ENCODE data around the gene ERVMER34-1. TPM values are rescaled to one million over a fixed set of nuclear protein-coding genes. Genes with fewer than 3 reads are reported as not detected.

The ERVMER34-1 gene
- total RNA-seq, 1 experiment from 2014 or later, result 85.6 TPM

- no peak overlapping the region for H3K4me3 Mint-ChIP-seq (ENCODE audit: unreplicated experiment)
- no peak overlapping the region for H3K27ac Mint-ChIP-seq (ENCODE audit: unreplicated experiment)
- intact Hi-C loops (cut with micrococcal nuclease; ENCODE audit: unreplicated experiment), result no loop called here
Observed at GRCh38 chr4:52715914-52716313, 35.3 kb downstream of the ERVMER34-1 start.

GRCh38 chr4:52715255-52715897 lies 35.8 kb downstream of the ERVMER34-1 start:
- no peak overlapping the region for H3K27ac Mint-ChIP-seq (ENCODE audit: unreplicated experiment)
- Histone ChIP-seq H3K9me3 (no peaks in the 10 kb centered on the region), H3K4me1 (peaks cover 11% of the 10 kb centered on the region), H3K36me3 (ENCODE audit: control insufficient read depth, insufficient read depth, low read length) (peaks cover 2% of the 10 kb centered on the region), H3K4me3 (ENCODE audit: low read depth, low read length) (no peak overlapping the region), H3K27me3 (replicated peaks; ENCODE audit: control insufficient read depth, insufficient read depth, low read length) (no peaks in the 10 kb centered on the region)
- TF ChIP-seq CTCF (IDR thresholded peaks at IDR 0.05; ENCODE audit: insufficient read depth in 1 of 2, low read depth in 1 of 2, low read length in 1 of 2, severe bottlenecking in 1 of 2, unreplicated experiment in 1 of 2), result no peak
- H3K4me3 Mint-ChIP-seq (ENCODE audit: unreplicated experiment), result no peak overlapping the region
- H3K9me3 Mint-ChIP-seq (ENCODE audit: unreplicated experiment), result no peaks in the 10 kb centered on the region
- peaks cover 60% of the 10 kb centered on the region for H3K36me3 Mint-ChIP-seq (ENCODE audit: insufficient read depth, unreplicated experiment)
- POLR2A ChIA-PET, result no interaction called here
- peaks cover 12% of the 10 kb centered on the region for H3K4me1 Mint-ChIP-seq (ENCODE audit: low read depth, unreplicated experiment)
- DNase-seq, result no peak
- intact Hi-C loops (cut with micrococcal nuclease; ENCODE audit: unreplicated experiment), result no loop called here
- no TSS peak for BruUV-seq (replicated peaks)
- CTCF ChIA-PET, result no interaction called here
- H3K27me3 Mint-ChIP-seq (ENCODE audit: insufficient read depth, unreplicated experiment), result no peaks in the 10 kb centered on the region

More at GRCh38 chr4:52715914-52716313, 35.3 kb downstream of the ERVMER34-1 start:
- ChIA-PET POLR2A (no interaction called here), CTCF (no interaction called here)
- no peaks in the 10 kb centered on the region for H3K9me3 Mint-ChIP-seq (ENCODE audit: unreplicated experiment)
- H3K36me3 Mint-ChIP-seq (ENCODE audit: insufficient read depth, unreplicated experiment), result peaks cover 62% of the 10 kb centered on the region
- H3K27me3 Mint-ChIP-seq (ENCODE audit: insufficient read depth, unreplicated experiment), result no peaks in the 10 kb centered on the region
- peaks cover 11% of the 10 kb centered on the region for H3K4me1 ChIP-seq
- no TSS peak for BruUV-seq (replicated peaks)
- peaks cover 9% of the 10 kb centered on the region for H3K4me1 Mint-ChIP-seq (ENCODE audit: low read depth, unreplicated experiment)
- no peak overlapping the region for H3K4me3 ChIP-seq (ENCODE audit: low read depth, low read length)
- DNase-seq, result no peak
- H3K9me3 ChIP-seq, result no peaks in the 10 kb centered on the region
- no peaks in the 10 kb centered on the region for H3K27me3 ChIP-seq (replicated peaks; ENCODE audit: control insufficient read depth, insufficient read depth, low read length)
- no peak for TF ChIP-seq CTCF (IDR thresholded peaks at IDR 0.05; ENCODE audit: insufficient read depth in 1 of 2, low read depth in 1 of 2, low read length in 1 of 2, severe bottlenecking in 1 of 2, unreplicated experiment in 1 of 2)
- peaks cover 2% of the 10 kb centered on the region for H3K36me3 ChIP-seq (ENCODE audit: control insufficient read depth, insufficient read depth, low read length)

GRCh38 chr4:52714597-52715254 lies 36.5 kb downstream of the ERVMER34-1 start:
- no peaks in the 10 kb centered on the region for H3K27me3 ChIP-seq (replicated peaks; ENCODE audit: control insufficient read depth, insufficient read depth, low read length)
- no peaks in the 10 kb centered on the region for H3K9me3 ChIP-seq
- Mint-ChIP-seq H3K27ac (ENCODE audit: unreplicated experiment) (peak overlapping the region; percentile 93), H3K4me1 (ENCODE audit: low read depth, unreplicated experiment) (peaks cover 12% of the 10 kb centered on the region), H3K27me3 (ENCODE audit: insufficient read depth, unreplicated experiment) (no peaks in the 10 kb centered on the region), H3K36me3 (ENCODE audit: insufficient read depth, unreplicated experiment) (peaks cover 54% of the 10 kb centered on the region), H3K4me3 (ENCODE audit: unreplicated experiment) (peak overlapping the region; percentile 88), H3K9me3 (ENCODE audit: unreplicated experiment) (no peaks in the 10 kb centered on the region)
- ChIA-PET POLR2A (no interaction called here), CTCF (no interaction called here)
- H3K4me3 ChIP-seq (ENCODE audit: low read depth, low read length), result no peak overlapping the region
- H3K36me3 ChIP-seq (ENCODE audit: control insufficient read depth, insufficient read depth, low read length), result peaks cover 2% of the 10 kb centered on the region
- DNase-seq, result no peak
- no TSS peak for BruUV-seq (replicated peaks)
- H3K4me1 ChIP-seq, result peaks cover 11% of the 10 kb centered on the region
- intact Hi-C loops (cut with micrococcal nuclease; ENCODE audit: unreplicated experiment), result no loop called here
- no peak for TF ChIP-seq CTCF (IDR thresholded peaks at IDR 0.05; ENCODE audit: insufficient read depth in 1 of 2, low read depth in 1 of 2, low read length in 1 of 2, severe bottlenecking in 1 of 2, unreplicated experiment in 1 of 2)
